Measurements from ENCODE around the gene TBC1D10A.

TBC1D10A gene

GRCh38 chr22:30309951-30310741, 16.6 kb downstream of the TBC1D10A start:
- TF ChIP-seq ZNF8 (CRISPR knock-in tag; IDR thresholded peaks at IDR 0.05), result no peak
- TF ChIP-seq OSR1 (CRISPR knock-in tag; IDR thresholded peaks at IDR 0.05), result no peak
- TF ChIP-seq ZFP30 (CRISPR knock-in tag; IDR thresholded peaks at IDR 0.05), result no peak
- no peak for TF ChIP-seq GLIS3 (CRISPR knock-in tag; IDR thresholded peaks at IDR 0.05)
- TF ChIP-seq RARB (CRISPR knock-in tag; IDR thresholded peaks at IDR 0.05), result no peak
- TF ChIP-seq CSDC2 (CRISPR knock-in tag; IDR thresholded peaks at IDR 0.05), result no peak
- no peak for TF ChIP-seq ESRRG (CRISPR knock-in tag; IDR thresholded peaks at IDR 0.05)
- TF ChIP-seq ARNTL (CRISPR knock-in tag; IDR thresholded peaks at IDR 0.05; ENCODE audit: borderline replicate concordance, low read depth), result no peak
- no peak for TF ChIP-seq PPARA (CRISPR knock-in tag; IDR thresholded peaks at IDR 0.05; ENCODE audit: borderline replicate concordance)
- no peak for TF ChIP-seq ZNF565 (CRISPR knock-in tag; conservative IDR thresholded peaks at IDR 0.05; ENCODE audit: low read depth)
- TF ChIP-seq SNAI2 (CRISPR knock-in tag; IDR thresholded peaks at IDR 0.05), result no peak
- no peak for TF ChIP-seq ISL1 (CRISPR knock-in tag; IDR thresholded peaks at IDR 0.05)
- TF ChIP-seq TCF4 (CRISPR knock-in tag; IDR thresholded peaks at IDR 0.05; ENCODE audit: borderline replicate concordance), result no peak
- no peak for TF ChIP-seq ZNF70 (CRISPR knock-in tag; IDR thresholded peaks at IDR 0.05)
- ATAC-seq, result no peak

DNA sequence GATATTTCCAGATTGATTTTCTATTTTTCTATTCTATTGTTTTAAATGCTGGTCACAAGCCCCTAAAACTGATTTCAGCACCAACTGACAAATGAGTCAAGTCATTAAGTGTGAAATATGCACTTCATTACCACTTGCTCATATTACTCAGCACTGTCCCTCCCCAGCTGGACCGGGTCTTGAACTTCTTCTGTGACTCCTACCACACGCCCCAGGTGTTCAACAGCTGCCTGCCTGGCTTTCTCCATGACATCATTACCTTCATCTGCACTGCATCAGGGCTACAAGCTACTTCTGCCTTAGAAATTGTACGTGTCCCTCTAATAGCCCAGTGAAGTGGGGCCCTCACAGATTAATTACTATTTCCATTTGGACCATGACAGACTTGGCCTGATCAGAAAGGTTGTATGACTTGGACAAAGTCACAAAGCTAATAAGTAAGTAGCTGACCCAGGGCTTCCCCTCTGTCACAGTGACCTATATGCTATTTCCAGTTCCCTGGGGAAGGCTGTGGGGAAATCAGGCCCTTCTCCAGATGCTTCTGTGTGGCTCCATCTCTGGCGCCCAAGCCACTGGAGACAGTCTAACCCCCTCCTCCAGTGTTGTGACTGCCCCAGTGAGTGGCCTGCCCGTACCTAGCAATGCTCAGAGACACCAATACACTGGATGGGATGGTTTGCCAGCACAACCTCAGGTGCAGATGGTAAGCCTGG, 18.1 kb downstream of the TBC1D10A start:
- no peak for TF ChIP-seq ZNF565 (CRISPR knock-in tag; conservative IDR thresholded peaks at IDR 0.05; ENCODE audit: low read depth)
- TF ChIP-seq CSDC2 (CRISPR knock-in tag; IDR thresholded peaks at IDR 0.05), result no peak
- TF ChIP-seq TCF4 (CRISPR knock-in tag; IDR thresholded peaks at IDR 0.05; ENCODE audit: borderline replicate concordance), result no peak
- TF ChIP-seq, protein P1, sequence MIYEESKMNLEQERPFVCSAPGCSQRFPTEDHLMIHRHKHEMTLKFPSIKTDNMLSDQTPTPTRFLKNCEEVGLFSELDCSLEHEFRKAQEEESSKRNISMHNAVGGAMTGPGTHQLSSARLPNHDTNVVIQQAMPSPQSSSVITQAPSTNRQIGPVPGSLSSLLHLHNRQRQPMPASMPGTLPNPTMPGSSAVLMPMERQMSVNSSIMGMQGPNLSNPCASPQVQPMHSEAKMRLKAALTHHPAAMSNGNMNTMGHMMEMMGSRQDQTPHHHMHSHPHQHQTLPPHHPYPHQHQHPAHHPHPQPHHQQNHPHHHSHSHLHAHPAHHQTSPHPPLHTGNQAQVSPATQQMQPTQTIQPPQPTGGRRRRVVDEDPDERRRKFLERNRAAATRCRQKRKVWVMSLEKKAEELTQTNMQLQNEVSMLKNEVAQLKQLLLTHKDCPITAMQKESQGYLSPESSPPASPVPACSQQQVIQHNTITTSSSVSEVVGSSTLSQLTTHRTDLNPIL (CRISPR knock-in tag; IDR thresholded peaks at IDR 0.05; ENCODE audit: low read depth), result no peak
- no peak for TF ChIP-seq ESRRG (CRISPR knock-in tag; IDR thresholded peaks at IDR 0.05)
- TF ChIP-seq BACH2 (CRISPR knock-in tag; IDR thresholded peaks at IDR 0.05; ENCODE audit: borderline replicate concordance), result no peak
- no peak for TF ChIP-seq OSR1 (CRISPR knock-in tag; IDR thresholded peaks at IDR 0.05)
- no peak for TF ChIP-seq TOX (CRISPR knock-in tag; IDR thresholded peaks at IDR 0.05; ENCODE audit: borderline replicate concordance)
- no peak for TF ChIP-seq ZC3H10 (CRISPR knock-in tag; IDR thresholded peaks at IDR 0.05)
- TF ChIP-seq GLIS3 (CRISPR knock-in tag; IDR thresholded peaks at IDR 0.05), result no peak
- TF ChIP-seq, protein P2, sequence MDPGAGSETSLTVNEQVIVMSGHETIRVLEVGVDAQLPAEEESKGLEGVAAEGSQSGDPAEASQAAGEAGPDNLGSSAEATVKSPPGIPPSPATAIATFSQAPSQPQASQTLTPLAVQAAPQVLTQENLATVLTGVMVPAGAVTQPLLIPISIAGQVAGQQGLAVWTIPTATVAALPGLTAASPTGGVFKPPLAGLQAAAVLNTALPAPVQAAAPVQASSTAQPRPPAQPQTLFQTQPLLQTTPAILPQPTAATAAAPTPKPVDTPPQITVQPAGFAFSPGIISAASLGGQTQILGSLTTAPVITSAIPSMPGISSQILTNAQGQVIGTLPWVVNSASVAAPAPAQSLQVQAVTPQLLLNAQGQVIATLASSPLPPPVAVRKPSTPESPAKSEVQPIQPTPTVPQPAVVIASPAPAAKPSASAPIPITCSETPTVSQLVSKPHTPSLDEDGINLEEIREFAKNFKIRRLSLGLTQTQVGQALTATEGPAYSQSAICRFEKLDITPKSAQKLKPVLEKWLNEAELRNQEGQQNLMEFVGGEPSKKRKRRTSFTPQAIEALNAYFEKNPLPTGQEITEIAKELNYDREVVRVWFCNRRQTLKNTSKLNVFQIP (CRISPR knock-in tag; IDR thresholded peaks at IDR 0.05; ENCODE audit: borderline replicate concordance, low read depth), result no peak
- TF ChIP-seq SNAI2 (CRISPR knock-in tag; IDR thresholded peaks at IDR 0.05), result no peak
- no peak for TF ChIP-seq ISL1 (CRISPR knock-in tag; IDR thresholded peaks at IDR 0.05)
- TF ChIP-seq, protein P3, sequence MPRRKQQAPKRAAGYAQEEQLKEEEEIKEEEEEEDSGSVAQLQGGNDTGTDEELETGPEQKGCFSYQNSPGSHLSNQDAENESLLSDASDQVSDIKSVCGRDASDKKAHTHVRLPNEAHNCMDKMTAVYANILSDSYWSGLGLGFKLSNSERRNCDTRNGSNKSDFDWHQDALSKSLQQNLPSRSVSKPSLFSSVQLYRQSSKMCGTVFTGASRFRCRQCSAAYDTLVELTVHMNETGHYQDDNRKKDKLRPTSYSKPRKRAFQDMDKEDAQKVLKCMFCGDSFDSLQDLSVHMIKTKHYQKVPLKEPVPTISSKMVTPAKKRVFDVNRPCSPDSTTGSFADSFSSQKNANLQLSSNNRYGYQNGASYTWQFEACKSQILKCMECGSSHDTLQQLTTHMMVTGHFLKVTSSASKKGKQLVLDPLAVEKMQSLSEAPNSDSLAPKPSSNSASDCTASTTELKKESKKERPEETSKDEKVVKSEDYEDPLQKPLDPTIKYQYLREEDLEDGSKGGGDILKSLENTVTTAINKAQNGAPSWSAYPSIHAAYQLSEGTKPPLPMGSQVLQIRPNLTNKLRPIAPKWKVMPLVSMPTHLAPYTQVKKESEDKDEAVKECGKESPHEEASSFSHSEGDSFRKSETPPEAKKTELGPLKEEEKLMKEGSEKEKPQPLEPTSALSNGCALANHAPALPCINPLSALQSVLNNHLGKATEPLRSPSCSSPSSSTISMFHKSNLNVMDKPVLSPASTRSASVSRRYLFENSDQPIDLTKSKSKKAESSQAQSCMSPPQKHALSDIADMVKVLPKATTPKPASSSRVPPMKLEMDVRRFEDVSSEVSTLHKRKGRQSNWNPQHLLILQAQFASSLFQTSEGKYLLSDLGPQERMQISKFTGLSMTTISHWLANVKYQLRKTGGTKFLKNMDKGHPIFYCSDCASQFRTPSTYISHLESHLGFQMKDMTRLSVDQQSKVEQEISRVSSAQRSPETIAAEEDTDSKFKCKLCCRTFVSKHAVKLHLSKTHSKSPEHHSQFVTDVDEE (CRISPR knock-in tag; IDR thresholded peaks at IDR 0.05), result no peak
- TF ChIP-seq ZNF70 (CRISPR knock-in tag; IDR thresholded peaks at IDR 0.05), result no peak
- TF ChIP-seq, protein P4, sequence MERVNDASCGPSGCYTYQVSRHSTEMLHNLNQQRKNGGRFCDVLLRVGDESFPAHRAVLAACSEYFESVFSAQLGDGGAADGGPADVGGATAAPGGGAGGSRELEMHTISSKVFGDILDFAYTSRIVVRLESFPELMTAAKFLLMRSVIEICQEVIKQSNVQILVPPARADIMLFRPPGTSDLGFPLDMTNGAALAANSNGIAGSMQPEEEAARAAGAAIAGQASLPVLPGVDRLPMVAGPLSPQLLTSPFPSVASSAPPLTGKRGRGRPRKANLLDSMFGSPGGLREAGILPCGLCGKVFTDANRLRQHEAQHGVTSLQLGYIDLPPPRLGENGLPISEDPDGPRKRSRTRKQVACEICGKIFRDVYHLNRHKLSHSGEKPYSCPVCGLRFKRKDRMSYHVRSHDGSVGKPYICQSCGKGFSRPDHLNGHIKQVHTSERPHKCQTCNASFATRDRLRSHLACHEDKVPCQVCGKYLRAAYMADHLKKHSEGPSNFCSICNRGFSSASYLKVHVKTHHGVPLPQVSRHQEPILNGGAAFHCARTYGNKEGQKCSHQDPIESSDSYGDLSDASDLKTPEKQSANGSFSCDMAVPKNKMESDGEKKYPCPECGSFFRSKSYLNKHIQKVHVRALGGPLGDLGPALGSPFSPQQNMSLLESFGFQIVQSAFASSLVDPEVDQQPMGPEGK (CRISPR knock-in tag; IDR thresholded peaks at IDR 0.05; ENCODE audit: borderline replicate concordance), result no peak
- TF ChIP-seq RARB (CRISPR knock-in tag; IDR thresholded peaks at IDR 0.05), result no peak
- ATAC-seq, result no peak

- ATAC-seq, result no peak
- no peak for TF ChIP-seq ISL1 (CRISPR knock-in tag; IDR thresholded peaks at IDR 0.05)
- TF ChIP-seq, protein P2 (CRISPR knock-in tag; IDR thresholded peaks at IDR 0.05; ENCODE audit: borderline replicate concordance, low read depth), result no peak
- TF ChIP-seq, protein P1 (CRISPR knock-in tag; IDR thresholded peaks at IDR 0.05; ENCODE audit: low read depth), result no peak
- no peak for TF ChIP-seq CSDC2 (CRISPR knock-in tag; IDR thresholded peaks at IDR 0.05)
- no peak for TF ChIP-seq CSRNP3 (CRISPR knock-in tag; IDR thresholded peaks at IDR 0.05)
- TF ChIP-seq TOX (CRISPR knock-in tag; IDR thresholded peaks at IDR 0.05; ENCODE audit: borderline replicate concordance), result no peak
- no peak for TF ChIP-seq ZFP30 (CRISPR knock-in tag; IDR thresholded peaks at IDR 0.05)
- TF ChIP-seq ZNF70 (CRISPR knock-in tag; IDR thresholded peaks at IDR 0.05), result no peak
- no peak for TF ChIP-seq SNAI2 (CRISPR knock-in tag; IDR thresholded peaks at IDR 0.05)
- no peak for TF ChIP-seq ZNF8 (CRISPR knock-in tag; IDR thresholded peaks at IDR 0.05)
Measured at GRCh38 chr22:30308093-30308492, 18.6 kb downstream of the TBC1D10A start.
